B cell (primary cell): ENCODE measurements around the gene USH1G. TPM values are rescaled to one million over a fixed set of nuclear protein-coding genes. Genes with fewer than 3 reads are reported as not detected.

Experiments
- ATAC-seq: fragments of 200-7000 bp; cut with Tn5 transposase; one replicate; pipeline ENCODE4 v1.10.0; 2021; ENCODE audit warnings: low read depth, mild to moderate bottlenecking, moderate number of reproducible peaks, moderate library complexity
- CTCF ChIA-PET: fragments of 350-600 bp; sonication (Branson Sonifier 250); formaldehyde crosslinking; loops from one replicate; lab custom pipeline; 2021; ENCODE audit warnings: antibody characterized with exemption, inconsistent platforms; lab: Charles Lee
- POLR2A ChIA-PET: fragments of 350-600 bp; sonication (Branson Sonifier 250); formaldehyde crosslinking; loops from one replicate; lab custom pipeline; 2021; ENCODE audit warnings: antibody characterized with exemption; lab: Charles Lee
- DNase-seq: peaks from one replicate; pipeline ENCODE4 v3.0.0; 2013
- H2AFZ ChIP-seq: 2 replicates; pipeline ENCODE4 v1.6.1; 2012; ENCODE audit warnings: mild to moderate bottlenecking, low read depth, low read length; ENCODE audit not compliant: insufficient read depth, poor library complexity, severe bottlenecking
- H3K27ac ChIP-seq, 2 donors: 1 replicate in 1 of 2; 2 replicates in 1 of 2; pipeline ENCODE4 v1.5.1; 2012 to 2013; ENCODE audit warnings: low read length in 2 of 2, mild to moderate bottlenecking in 2 of 2, moderate library complexity in 1 of 2
- H3K27me3 ChIP-seq, 4 experiments: fragments of 200-600 bp in 1 of 4; sonication (generic) in 1 of 4; replicated peaks in 1 of 4; 1 replicate in 2 of 4; 2 replicates in 2 of 4; pipeline versions ENCODE4 v1.6.1 to v1.7.0; 2013 to 2016; ENCODE audit warnings: low read length in 3 of 4, mild to moderate bottlenecking in 2 of 4, mixed read lengths in 1 of 4, moderate library complexity in 1 of 4; ENCODE audit not compliant: insufficient read depth in 4 of 4, control insufficient read depth in 3 of 4; ENCODE audit errors: control extremely low read depth in 1 of 4
- H3K36me3 ChIP-seq, 2 experiments: replicated peaks in 1 of 2; 1 replicate in 1 of 2; 2 replicates in 1 of 2; pipeline versions ENCODE4 v1.6.1 to v1.7.1; 2013; ENCODE audit warnings: low read length in 1 of 2; ENCODE audit not compliant: insufficient read depth in 2 of 2, control insufficient read depth in 1 of 2; ENCODE audit errors: control extremely low read depth in 1 of 2, extremely low read depth in 1 of 2
- H3K4me1 ChIP-seq, 2 donors: fragments of 200-600 bp in 1 of 2; sonication (generic) in 1 of 2; 1 replicate in 1 of 2; 2 replicates in 1 of 2; pipeline versions ENCODE4 v1.5.1 to v1.6.1; 2013 to 2017; ENCODE audit warnings: low read length in 2 of 2; ENCODE audit not compliant: control insufficient read depth in 2 of 2, insufficient read depth in 2 of 2
- H3K4me2 ChIP-seq: replicated peaks from 2 replicates; pipeline ENCODE3; 2012; ENCODE audit warnings: mild to moderate bottlenecking, low read depth, low read length; ENCODE audit not compliant: poor library complexity, severe bottlenecking
- H3K4me3 ChIP-seq, 5 experiments: fragments of 200-600 bp in 1 of 5; sonication (generic) in 1 of 5; 1 replicate in 3 of 5; 2 replicates in 2 of 5; pipeline versions ENCODE4 v1.5.1 to v1.7.0; 2011 to 2016; ENCODE audit warnings: low read length in 4 of 5, mild to moderate bottlenecking in 4 of 5, low read depth in 2 of 5, control low read depth in 1 of 5, moderate library complexity in 1 of 5; ENCODE audit not compliant: insufficient read depth in 1 of 5; ENCODE audit errors: control extremely low read depth in 1 of 5, extremely low read depth in 1 of 5
- H3K79me2 ChIP-seq: fragments of 200-600 bp; sonication (generic); one replicate; pipeline ENCODE4 v1.6.0; 2016; ENCODE audit warnings: low read length; ENCODE audit not compliant: control insufficient read depth, insufficient read depth
- H3K9ac ChIP-seq: fragments of 200-600 bp; sonication (generic); 2 replicates; pipeline ENCODE4 v1.6.1; 2017; ENCODE audit warnings: mild to moderate bottlenecking, low read length, moderate library complexity
- H3K9me3 ChIP-seq, 3 donors: one replicate each; pipeline versions ENCODE4 v1.6.1 to v1.7.1; 2013; ENCODE audit warnings: low read length in 2 of 3; ENCODE audit not compliant: control insufficient read depth in 2 of 3, insufficient read depth in 1 of 3; ENCODE audit errors: control extremely low read depth in 1 of 3
- H4K20me1 ChIP-seq: 2 replicates; pipeline ENCODE4 v1.6.0; 2012; ENCODE audit warnings: mild to moderate bottlenecking, low read length; ENCODE audit not compliant: insufficient read depth, control insufficient read depth, poor library complexity, severe bottlenecking
- H3K27ac Mint-ChIP-seq: one replicate; pipeline ENCODE4 v1.8.0; 2021; ENCODE audit warnings: mixed read lengths
- H3K27me3 Mint-ChIP-seq: one replicate; pipeline ENCODE4 v1.8.0; 2021; ENCODE audit warnings: mixed read lengths
- H3K4me1 Mint-ChIP-seq: one replicate; pipeline ENCODE4 v1.8.0; 2021; ENCODE audit warnings: mixed read lengths
- H3K4me3 Mint-ChIP-seq: one replicate; pipeline ENCODE4 v1.8.0; 2021; ENCODE audit warnings: mixed read lengths
- H3K9me3 Mint-ChIP-seq: one replicate; pipeline ENCODE4 v1.8.0; 2022; ENCODE audit warnings: mixed read lengths; ENCODE audit not compliant: insufficient read depth
- CTCF ChIP-seq: fragments of 200-600 bp; IDR thresholded peaks from one replicate; pipeline ENCODE4 v1.8.0; 2022; ENCODE audit warnings: antibody characterized with exemption, mild to moderate bottlenecking
- EZH2 ChIP-seq: IDR thresholded peaks from 2 replicates; pipeline ENCODE4 v1.6.1; 2012; ENCODE audit warnings: borderline replicate concordance, low read depth, mild to moderate bottlenecking, moderate library complexity, low read length; ENCODE audit not compliant: insufficient read depth, poor library complexity, severe bottlenecking
- WGBS: methylation state at CpG from one replicate; pipeline ENCODE4 v1.1.5; 2013; ENCODE audit warnings: missing lambda C conversion rate; ENCODE audit not compliant: insufficient coverage; 5-methylcytosine and 5-hydroxymethylcytosine counted together
- intact Hi-C: fragments of 100-400 bp; cut with micrococcal nuclease; formaldehyde crosslinking; loops from one replicate; pipeline ENCODE4 v1.10.0; 2022
- polyA plus RNA-seq: library from polyadenylated mRNA; depleted of rRNA; stranded (reverse); fragments of >200 nt; gene quantifications from 2 replicates; pipeline ENCODE4 v1.2.3, GENCODE V29; 2012
- total RNA-seq, 2 donors: library from RNA; stranded (reverse); fragments of 120-200 nt in 1 of 2; gene quantifications; 1 replicate in 1 of 2; 2 replicates in 1 of 2; pipeline versions ENCODE4 v1.2.3 to v1.2.4, GENCODE V29; 2013 to 2022

The USH1G gene
- total and polyA plus RNA-seq, 2 donors (not counting 1 experiment from before 2014, with no cell fraction given): not detected

GRCh38 chr17:74971842-74972106, 48.7 kb upstream of the USH1G start:
- peaks cover 24% of the 10 kb centered on the region for H3K27me3 Mint-ChIP-seq
- no peaks in the 10 kb centered on the region for H3K9me3 Mint-ChIP-seq

More at GRCh38 chr17:74971842-74972106, 48.7 kb upstream of the USH1G start:
- peak overlapping the region; percentile 92 for H3K4me2 ChIP-seq
- peaks cover 0 to 48% (median 12%) of the 10 kb centered on the region in 4 experiments for H3K27me3 ChIP-seq
- H3K4me1 ChIP-seq: peaks cover 13 to 16% of the 10 kb centered on the region in 2 donors
- H3K9me3 ChIP-seq: peaks cover 0 to 6% (median 0%) of the 10 kb centered on the region in 3 donors
- H3K36me3 ChIP-seq: no peaks in the 10 kb centered on the region
- TF ChIP-seq EZH2: no peak
- no peak for TF ChIP-seq CTCF
- H4K20me1 ChIP-seq: no peaks in the 10 kb centered on the region
- H3K4me1 Mint-ChIP-seq: peaks cover 9% of the 10 kb centered on the region
- peak overlapping the region in 1 of 5 experiments; percentile 66 for H3K4me3 ChIP-seq
- DNase-seq: no peak
- H3K9ac ChIP-seq: no peak overlapping the region
- CTCF ChIA-PET: interaction anchor here (1.0 to 7.7 kb wide), 6 partner anchors 10 to 229 kb away, joined by 3 to 67 read pairs (median 11); partner anchors contain the start of gene MRPL58
- intact Hi-C loops: loop anchor here (1.0 kb wide), 2 partner anchors 16 to 41 kb away; partner anchors contain the start of genes CDR2L and MRPL58
- POLR2A ChIA-PET: interaction anchor here (0.6 to 0.9 kb wide), 3 partner anchors 40 to 923 kb away, joined by 3 to 4 read pairs (median 3); no protein-coding TSS in a partner anchor
- H3K27ac ChIP-seq: no peak overlapping the region
- ATAC-seq: no peak
- H3K27ac Mint-ChIP-seq: no peak overlapping the region
- H3K4me3 Mint-ChIP-seq: peak overlapping the region; percentile 71
- H2AFZ ChIP-seq: peak overlapping the region; percentile 84
- H3K79me2 ChIP-seq: no peaks in the 10 kb centered on the region
- WGBS: 41% methylated on average over 9 of the region's 9 CpGs
